K562 (cell line): ENCODE data around the gene LRP10. TPM values are rescaled to one million over a fixed set of nuclear protein-coding genes. Genes with fewer than 3 reads are reported as not detected.

Source experiments
- ATAC-seq: fragments of 200-7000 bp; cut with Tn5 transposase; 3 replicates; pipeline ENCODE4 v1.9.1; 2020; ENCODE audit warnings: moderate library complexity
- BruUV-seq: library from RNA; stranded (reverse); fragments of 400-500 nt; replicated peaks from 2 replicates; lab custom pipeline; 2021; lab: Mats Ljungman, UMichigan
- CTCF ChIA-PET: fragments of 300-600 bp; formaldehyde crosslinking; extraction: SDS; loops from one replicate; lab custom pipeline; 2021; ENCODE audit warnings: low intra/inter-chr PET ratio; lab: Yijun Ruan, JAX
- POLR2A ChIA-PET: fragments of 300-600, 350-650 bp; sonication (Branson Sonifier 250); formaldehyde crosslinking; extraction: SDS; loops from one replicate; lab custom pipeline; 2021; ENCODE audit warnings: antibody characterized with exemption, inconsistent platforms; lab: Yijun Ruan, JAX
- DNase-seq, 4 experiments: peaks; one replicate each; pipeline versions ENCODE4 v3.0.0 to v3.0.0-alpha.2; 2011 to 2018; ENCODE audit warnings: low spot score in 3 of 4, mixed read lengths in 3 of 4; ENCODE audit errors: extremely low read depth in 1 of 4
- FAIRE-seq: peaks from 2 replicates; lab custom pipeline; 2011; peaks lifted over from hg19 to GRCh38; lab: Jason Lieb, UNC
- H2AFZ ChIP-seq: 2 replicates; pipeline ENCODE4 v1.6.0; 2011; ENCODE audit warnings: low read depth, low read length, control low read depth, inconsistent platforms
- H3K27ac ChIP-seq: fragments of 200-600 bp; 3 replicates; pipeline ENCODE4 v1.8.0; 2011; ENCODE audit warnings: low read depth, mild to moderate bottlenecking, control low read depth, inconsistent platforms, low read length, moderate library complexity, mixed read lengths; ENCODE audit errors: extremely low read depth
- H3K27me3 ChIP-seq, 2 experiments: fragments of 300-600 bp in 1 of 2; 2 replicates in 1 of 2; 3 replicates in 1 of 2; pipeline versions ENCODE4 v1.6.0 to v1.8.0; 2011; ENCODE audit warnings: inconsistent platforms in 2 of 2, low read length in 2 of 2, mild to moderate bottlenecking in 1 of 2, mixed read lengths in 1 of 2, moderate library complexity in 1 of 2; ENCODE audit not compliant: control insufficient read depth in 2 of 2, insufficient read depth in 2 of 2
- H3K36me3 ChIP-seq: fragments of 300-600 bp; 3 replicates; pipeline ENCODE4 v1.8.0; 2011; ENCODE audit warnings: mild to moderate bottlenecking, low read length, inconsistent platforms; ENCODE audit not compliant: control insufficient read depth, insufficient read depth
- H3K4me1 ChIP-seq, 2 experiments: fragments of 200-600 bp in 1 of 2; replicated peaks in 1 of 2; 2 replicates in 1 of 2; 3 replicates in 1 of 2; pipeline versions ENCODE4 v1.5.1 to v1.8.0; 2011; ENCODE audit warnings: inconsistent platforms in 2 of 2, low read length in 2 of 2, mild to moderate bottlenecking in 1 of 2, mixed read lengths in 1 of 2, moderate library complexity in 1 of 2; ENCODE audit not compliant: control insufficient read depth in 2 of 2, insufficient read depth in 2 of 2
- H3K4me2 ChIP-seq: 2 replicates; pipeline ENCODE4 v1.6.1; 2011; ENCODE audit warnings: low read length, control low read depth, inconsistent platforms, mixed read lengths; ENCODE audit not compliant: insufficient read depth
- H3K4me3 ChIP-seq: fragments of 200-600 bp; sonication (generic), shearing (Covaris generic); 2 replicates; pipeline ENCODE4 v1.5.1; 2016; ENCODE audit warnings: control low read depth, inconsistent platforms
- H3K79me2 ChIP-seq: fragments of 200-600 bp; 3 replicates; pipeline ENCODE4 v1.8.0; 2011; ENCODE audit warnings: low read length, inconsistent platforms; ENCODE audit not compliant: control insufficient read depth, insufficient read depth
- H3K9ac ChIP-seq, 2 experiments: 2 replicates each; pipeline versions ENCODE4 v1.6.0 to v1.6.1; 2011; ENCODE audit warnings: low read depth in 2 of 2, low read length in 2 of 2, control low read depth in 1 of 2, inconsistent platforms in 1 of 2, mild to moderate bottlenecking in 1 of 2, mixed read lengths in 1 of 2; ENCODE audit not compliant: insufficient read depth in 1 of 2
- H3K9me1 ChIP-seq: one replicate; pipeline ENCODE4 v1.6.0; 2011; ENCODE audit warnings: inconsistent platforms, mild to moderate bottlenecking, low read length, moderate library complexity; ENCODE audit not compliant: control insufficient read depth, insufficient read depth
- H3K9me3 ChIP-seq: replicated peaks from 2 replicates; pipeline ENCODE4 v1.5.1; 2011; ENCODE audit warnings: low read depth, low read length, inconsistent platforms; ENCODE audit not compliant: control insufficient read depth, insufficient read depth
- H4K20me1 ChIP-seq: replicated peaks from 2 replicates; pipeline ENCODE4 v1.6.1; 2011; ENCODE audit warnings: low read length, inconsistent platforms, mixed read lengths; ENCODE audit not compliant: control insufficient read depth, insufficient read depth
- MIER1 ChIP-seq: fragments of 450-650 bp; IDR thresholded peaks from 2 replicates; pipeline ENCODE4 v1.6.1; 2016; ENCODE audit warnings: antibody characterized with exemption, mild to moderate bottlenecking, low read depth
- STAT5A ChIP-seq: IDR thresholded peaks from 2 replicates; pipeline ENCODE4 v1.6.1; 2012; ENCODE audit warnings: low read length, inconsistent platforms, borderline replicate concordance
- ZNF134 ChIP-seq: fragments of 250-450 bp; sonication (Bioruptor Pico); conservative IDR thresholded peaks from 2 replicates; pipeline ENCODE4 v1.4.0; 2020
- ZNF347 ChIP-seq: fragments of 450-650 bp; formaldehyde crosslinking; IDR thresholded peaks from 2 replicates; pipeline ENCODE4 v1.4.0; 2020; ENCODE audit warnings: low read depth, mild to moderate bottlenecking, moderate library complexity
- ZNF592 ChIP-seq: fragments of 450-650 bp; IDR thresholded peaks from 2 replicates; pipeline ENCODE4 v1.6.1; 2017; ENCODE audit warnings: antibody characterized with exemption, mild to moderate bottlenecking
- WGBS: fragments of 100-300 bp; shearing (Covaris generic); methylation state at CpG from one replicate; pipeline ENCODE4 v1.1.6; 2016; ENCODE audit warnings: low coverage, mixed read lengths; ENCODE audit not compliant: insufficient coverage; ENCODE audit errors: missing lambda C conversion rate; 5-methylcytosine and 5-hydroxymethylcytosine counted together
- in situ Hi-C: fragments of 300-500 bp; cut with MboI; formaldehyde crosslinking; loops from 4 replicates; pipeline ENCODE4 v1.15.0; 2018; ENCODE audit warnings: inconsistent platforms, mixed read lengths
- intact Hi-C: fragments of 100-400 bp; cut with micrococcal nuclease; formaldehyde crosslinking; loops from 2 replicates; pipeline ENCODE4 v1.14.2; 2022
- polyA plus RNA-seq, 8 experiments: library from polyadenylated mRNA; depleted of rRNA in 4 of 8; stranded (reverse) in 5 of 8; unstranded in 3 of 8; fragments of >200 nt; fragmentation: Nextera tagmentation in 2 of 8; fragmentation: Illumina TruSeq in 1 of 8; extraction: Ambion mirVana in 2 of 8; extraction: Trizol in 1 of 8; gene quantifications; 2 replicates each; pipeline versions ENCODE4 v1.2.1 to v1.2.3, GENCODE V29; 2011 to 2014; ENCODE audit warnings: inconsistent platforms in 1 of 8, missing spikeins in 1 of 8
- total RNA-seq, 7 experiments: library from RNA; depleted of rRNA in 6 of 7; stranded (reverse); fragments of >200 nt in 6 of 7; fragmentation: Illumina TruSeq in 2 of 7; extraction: Trizol in 2 of 7; gene quantifications; 2 replicates each; pipeline versions ENCODE4 v1.2.1 to v1.2.3, GENCODE V29; 2011 to 2021; ENCODE audit warnings: low replicate concordance in 1 of 7

The LRP10 gene
- total and polyA plus RNA-seq, 9 of the 15 experiments (the other 6 are each of a cell fraction or from before 2014, with no cell fraction given), result 1.3 to 45.5 (median 10.9) TPM

- in situ Hi-C loops, result no loop called here
Measured at GRCh38 chr14:22892488-22892887, 20.9 kb downstream of the LRP10 start.

GRCh38 chr14:22893706-22894105 is 22.2 kb downstream of the LRP10 start:
- no peak overlapping the region for H3K27ac ChIP-seq
- in situ Hi-C loops (no loop called here), intact Hi-C loops (no loop called here)
- no peak overlapping the region for H3K4me2 ChIP-seq
- H3K9me3 ChIP-seq, result no peaks in the 10 kb centered on the region
- no peaks in the 10 kb centered on the region; the same call in 2 of the 3 replicates for H3K36me3 ChIP-seq
- no peak for ATAC-seq
- H3K27me3 ChIP-seq, result no peaks in the 10 kb centered on the region
- no peak for FAIRE-seq
- POLR2A ChIA-PET, result interaction anchor here (0.6 kb wide), 1 partner anchor 46 kb away, joined by 3 read pairs; no protein-coding TSS in a partner anchor
- H3K9ac ChIP-seq, result no peak overlapping the region
- no peak for DNase-seq
- H3K4me1 ChIP-seq, result peaks cover 13 to 31% of the 10 kb centered on the region in 2 experiments; a peak in 3 of 5 replicates
- peaks cover 3% of the 10 kb centered on the region for H3K9me1 ChIP-seq
- no TSS peak for BruUV-seq
- H4K20me1 ChIP-seq, result no peaks in the 10 kb centered on the region
- no peaks in the 10 kb centered on the region for H3K79me2 ChIP-seq
- H3K4me3 ChIP-seq, result no peak overlapping the region
- CTCF ChIA-PET, result no interaction called here
- H2AFZ ChIP-seq, result no peak overlapping the region
- 78% methylated on average over 4 of the region's 4 CpGs for WGBS
- TF ChIP-seq ZNF134 (CRISPR knock-in tag), result no peak
- TF ChIP-seq STAT5A, result no peak
- TF ChIP-seq ZNF592, result no peak
- no peak for TF ChIP-seq MIER1

More at GRCh38 chr14:22892488-22892887, 20.9 kb downstream of the LRP10 start:
- FAIRE-seq (no peak), DNase-seq (no peak), ATAC-seq (no peak)
- no peak overlapping the region for H2AFZ ChIP-seq
- peak overlapping the region; percentile 34; the same call in 1 of the 3 replicates for H3K27ac ChIP-seq
- peaks cover 3% of the 10 kb centered on the region for H3K9me1 ChIP-seq
- BruUV-seq, result no TSS peak
- H3K4me3 ChIP-seq, result no peak overlapping the region
- no peaks in the 10 kb centered on the region for H4K20me1 ChIP-seq
- ChIA-PET CTCF (no interaction called here), POLR2A (interaction anchor here (0.6 to 1.3 kb wide), 3 partner anchors 9 to 367 kb away, joined by 3 to 4 read pairs (median 4); partner anchors contain the start of gene REM2)
- H3K36me3 ChIP-seq, result no peaks in the 10 kb centered on the region
- WGBS, result 68% methylated on average over 7 of the region's 7 CpGs
- peaks cover 9% of the 10 kb centered on the region for H3K79me2 ChIP-seq
- intact Hi-C loops, result no loop called here
- H3K4me2 ChIP-seq, result no peak overlapping the region
- H3K4me1 ChIP-seq, result peaks cover 20 to 25% of the 10 kb centered on the region in 2 experiments; a peak in 4 of 5 replicates
- TF ChIP-seq ZNF347 (CRISPR knock-in tag), result no peak
- H3K9ac ChIP-seq, result peak overlapping the region in 1 of 2 experiments; percentile 66; a peak in 2 of 4 replicates
- no peaks in the 10 kb centered on the region for H3K9me3 ChIP-seq
- H3K27me3 ChIP-seq, result no peaks in the 10 kb centered on the region
